Stimulated activated CD4-positive, alpha-beta T cell treated with anti-CD3 and anti-CD28 coated beads, TNF-alpha, amount 100 ng/mL, for 48 hours (primary cell): ENCODE results near the gene CMKLR1.

Source experiments
- DNase-seq, 3 donors: peaks; one replicate each; pipeline ENCODE4 v3.0.0-alpha.2; 2020; ENCODE audit warnings: low read depth in 3 of 3

The CMKLR1 gene

GRCh38 chr12:108298761-108299275, 40.3 kb downstream of the CMKLR1 start:
- no peak for DNase-seq

GRCh38 chr12:108297895-108298760, 41.0 kb downstream of the CMKLR1 start:
- no peak for DNase-seq

DNA sequence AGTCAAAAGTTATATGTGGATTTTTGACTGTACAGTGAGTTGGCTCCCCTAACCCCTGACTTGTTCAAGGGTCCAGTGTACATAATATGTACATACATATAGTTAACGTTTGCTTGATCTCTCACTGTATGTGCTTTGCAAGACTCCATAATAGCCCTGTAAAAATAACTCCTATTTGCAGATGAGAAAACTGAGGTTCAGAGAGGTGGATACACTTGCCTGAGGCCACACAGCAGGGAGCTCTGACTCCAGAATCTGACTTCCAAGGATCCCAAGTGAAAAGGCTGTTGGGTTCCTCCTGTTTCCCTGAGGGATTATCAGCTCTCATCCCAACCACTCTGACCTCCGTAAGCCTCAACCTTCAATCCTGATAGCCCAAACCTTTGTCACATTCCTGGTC, 41.7 kb downstream of the CMKLR1 start:
- DNase-seq: no peak

DNA sequence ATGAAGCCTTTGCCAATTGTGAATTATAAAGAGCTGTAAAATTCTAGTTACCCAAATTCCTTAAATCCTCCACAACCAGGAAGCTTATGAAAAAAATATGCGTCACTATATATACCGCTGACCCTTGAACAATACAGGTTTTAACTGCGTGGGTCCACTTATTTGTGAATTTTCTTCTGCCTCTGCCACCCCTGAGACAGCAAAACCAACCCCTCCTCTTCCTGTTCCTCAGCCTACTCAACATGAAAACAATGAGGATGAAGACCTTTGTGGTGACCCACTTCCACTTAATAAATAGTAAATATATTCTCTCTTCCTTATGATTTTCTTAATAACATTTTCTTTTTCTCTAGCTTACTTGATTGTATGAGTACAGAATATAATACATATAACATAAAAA, 42.2 kb downstream of the CMKLR1 start:
- DNase-seq: no peak

GRCh38 chr12:108295641-108296040, 43.5 kb downstream of the CMKLR1 start:
- no peak for DNase-seq

DNA sequence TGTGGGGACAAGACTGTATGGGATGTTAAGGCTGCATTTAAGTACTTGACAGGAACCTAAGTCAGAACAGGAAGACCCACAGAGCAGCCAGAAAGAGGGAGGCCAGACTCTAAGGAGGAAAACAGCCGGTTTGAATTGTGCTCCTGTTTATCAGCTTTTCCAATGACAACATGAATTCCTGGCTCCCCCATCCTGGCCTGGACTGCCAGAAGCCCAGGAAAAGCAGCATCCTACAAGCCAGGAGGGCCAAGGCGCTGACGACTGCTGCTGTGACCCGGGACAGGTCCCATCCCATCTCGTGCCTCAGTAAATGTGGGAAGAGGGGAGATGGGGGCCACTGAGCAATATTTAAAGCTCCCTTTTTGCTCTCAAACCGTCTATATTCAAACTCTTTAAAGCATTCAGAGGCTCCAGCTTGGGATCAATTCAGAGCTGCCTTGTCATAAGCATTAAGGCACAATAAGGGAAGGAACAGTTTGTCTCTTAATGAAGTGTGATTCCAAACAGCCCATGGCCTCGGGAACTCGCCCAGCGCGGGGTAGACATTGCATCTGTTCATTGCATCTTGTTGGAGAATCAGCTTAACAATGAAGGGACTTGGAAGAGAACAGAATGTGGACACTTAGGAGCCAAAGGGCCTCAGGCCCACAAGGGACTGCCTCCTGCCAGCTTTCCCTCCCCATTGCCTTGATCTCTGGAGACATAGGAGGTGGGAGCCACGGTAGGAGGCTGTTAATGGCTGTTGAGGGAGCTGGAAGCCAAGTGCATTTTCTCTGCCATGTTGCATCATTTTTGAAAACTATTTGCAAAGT, 49.6 kb downstream of the CMKLR1 start:
- DNase-seq: no peak

DNA sequence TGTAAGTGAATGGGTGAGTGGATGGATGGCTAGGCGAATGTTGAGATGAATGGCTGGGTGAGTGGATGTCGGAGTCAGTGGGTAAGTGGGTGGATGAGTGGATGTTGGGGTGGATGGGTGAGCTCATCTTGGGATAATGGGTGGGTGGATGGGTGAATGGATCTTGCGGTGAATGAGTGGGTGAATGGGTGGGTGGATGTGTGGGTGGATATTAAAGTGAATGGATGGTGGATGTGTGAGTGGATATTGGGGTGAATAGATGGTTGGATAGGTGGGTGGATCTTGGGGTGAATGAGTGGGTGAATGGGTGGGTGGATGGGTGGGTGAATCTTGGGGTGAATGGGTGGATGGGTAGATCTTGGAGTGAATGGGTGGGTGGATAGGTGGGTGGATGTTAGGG, 51.9 kb downstream of the CMKLR1 start:
- no peak for DNase-seq

DNA sequence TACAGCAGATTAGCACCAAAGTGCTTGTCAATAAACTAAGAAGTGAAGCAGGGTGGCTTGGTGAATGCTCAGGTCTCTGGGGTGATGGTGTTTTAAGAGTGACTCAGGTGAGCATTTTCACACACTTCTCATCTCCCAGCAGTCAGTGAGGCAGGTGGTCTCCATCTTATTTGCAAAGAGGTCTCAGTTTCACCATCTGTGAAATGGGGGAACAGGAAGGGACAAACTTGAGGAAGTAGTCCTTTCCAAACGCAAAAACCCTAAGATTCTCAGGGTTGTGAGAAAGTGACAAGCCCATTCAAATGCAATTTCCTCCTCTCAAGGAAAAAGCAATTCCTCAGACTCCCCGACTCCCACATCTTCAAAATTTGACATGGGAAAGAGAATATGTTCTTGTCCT, 54.1 kb downstream of the CMKLR1 start:
- no peak for DNase-seq

DNA sequence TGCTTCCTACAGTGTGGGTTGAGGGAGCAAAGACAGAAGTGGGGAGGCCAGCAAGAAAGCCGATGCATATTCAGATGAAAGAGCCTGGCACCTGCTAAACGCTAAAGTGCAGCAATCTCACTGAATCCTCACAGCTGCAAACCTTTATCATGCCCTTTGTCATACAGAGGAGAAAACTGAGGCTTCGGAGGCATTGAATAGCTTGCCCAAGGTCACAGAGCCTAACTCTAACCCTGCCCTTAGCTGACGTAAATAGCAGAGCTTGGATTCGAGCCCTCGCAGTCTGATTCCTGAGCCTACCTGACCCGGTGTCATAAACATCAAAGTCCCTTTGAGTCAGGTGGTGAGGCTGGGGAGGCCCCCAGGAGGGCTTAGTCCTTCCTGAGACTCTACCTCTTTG, 54.9 kb downstream of the CMKLR1 start:
- no peak for DNase-seq

DNA sequence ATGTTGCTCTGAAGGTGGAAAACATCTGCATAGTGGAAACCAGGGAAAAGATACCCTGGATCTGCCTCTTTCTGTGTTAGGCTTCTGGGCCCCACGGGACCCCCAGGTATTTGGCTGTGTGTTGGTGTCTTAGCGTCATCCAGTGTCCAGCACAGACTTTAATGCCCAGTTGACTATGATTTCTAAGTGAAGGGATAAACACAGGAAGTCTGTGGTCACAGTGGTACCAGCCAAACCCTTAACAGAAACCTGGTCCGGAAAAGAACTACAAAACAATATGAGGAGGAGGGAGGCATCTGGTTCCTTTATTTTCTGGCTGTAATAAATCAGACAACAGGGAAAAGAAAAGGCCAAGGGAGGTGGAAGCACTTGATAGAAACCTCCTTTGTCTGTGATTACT, 56.4 kb downstream of the CMKLR1 start:
- DNase-seq: no peak

DNA sequence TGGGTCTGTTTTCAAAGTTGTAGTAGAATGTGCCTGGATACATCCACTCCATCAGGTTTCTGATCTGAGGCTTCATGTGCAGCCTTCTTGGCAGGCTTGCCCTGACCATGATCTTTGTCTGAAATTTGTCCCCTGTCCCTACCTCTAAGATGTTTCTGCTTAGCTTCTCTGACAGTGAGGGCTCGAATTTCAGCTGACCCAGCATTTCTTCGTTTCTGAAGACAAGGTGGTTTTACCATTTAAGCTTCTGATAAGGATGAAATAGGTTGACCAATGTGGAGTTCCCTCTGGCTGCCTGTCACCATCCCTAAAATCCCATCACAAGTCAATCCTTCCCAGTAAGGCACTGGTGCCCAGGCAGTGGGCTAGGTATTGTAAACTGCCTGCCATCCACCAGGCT, 57.0 kb downstream of the CMKLR1 start:
- DNase-seq: no peak

- DNase-seq: no peak
Observed at GRCh38 chr12:108277613-108278012, 61.5 kb downstream of the CMKLR1 start.

GRCh38 chr12:108273217-108273616, 65.9 kb downstream of the CMKLR1 start:
- no peak for DNase-seq

GRCh38 chr12:108271951-108272872, 66.9 kb downstream of the CMKLR1 start:
- DNase-seq: no peak

GRCh38 chr12:108270849-108271143, 68.3 kb downstream of the CMKLR1 start:
- no peak for DNase-seq

DNA sequence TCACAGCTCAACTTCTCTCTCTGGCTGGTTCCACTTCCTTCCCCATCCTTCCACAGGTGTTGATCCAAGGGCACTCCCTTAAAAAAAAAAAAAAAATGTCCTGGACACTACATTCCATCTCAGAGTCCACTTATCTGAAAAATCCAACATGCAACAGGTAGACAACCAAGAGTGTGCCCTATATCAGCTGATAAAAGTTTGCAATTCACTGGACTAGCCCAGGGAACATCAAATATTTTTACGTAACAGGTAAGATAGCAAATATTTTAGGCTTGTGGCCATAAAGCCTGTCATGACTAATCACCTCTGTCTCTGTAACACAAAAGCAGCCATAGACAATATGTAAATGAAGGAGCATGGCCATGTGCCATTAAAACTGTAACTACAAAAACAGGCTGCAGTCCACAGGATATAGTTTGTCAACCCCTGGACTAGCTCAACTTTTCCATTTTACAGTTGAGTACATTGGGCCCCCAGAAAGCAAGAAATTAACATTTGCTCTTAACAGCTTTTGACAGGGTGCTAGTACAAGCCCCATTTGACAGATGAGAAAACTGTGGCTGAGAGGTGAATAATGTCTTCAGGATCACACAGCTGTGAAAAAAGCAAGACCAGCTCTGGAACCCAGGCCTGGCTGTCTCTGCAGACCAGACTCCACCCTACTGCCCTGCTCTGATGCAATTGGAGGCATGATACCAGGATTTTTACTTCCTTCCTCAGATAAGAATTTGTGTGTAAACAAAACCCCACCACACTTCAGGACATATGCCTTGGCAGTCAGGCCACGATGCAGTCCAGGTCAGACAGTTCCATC, 68.9 kb downstream of the CMKLR1 start:
- DNase-seq: no peak

GRCh38 chr12:108269224-108269623, 69.9 kb downstream of the CMKLR1 start:
- DNase-seq: no peak

- no peak for DNase-seq
Observed at GRCh38 chr12:108268397-108268796, 70.7 kb downstream of the CMKLR1 start.

DNA sequence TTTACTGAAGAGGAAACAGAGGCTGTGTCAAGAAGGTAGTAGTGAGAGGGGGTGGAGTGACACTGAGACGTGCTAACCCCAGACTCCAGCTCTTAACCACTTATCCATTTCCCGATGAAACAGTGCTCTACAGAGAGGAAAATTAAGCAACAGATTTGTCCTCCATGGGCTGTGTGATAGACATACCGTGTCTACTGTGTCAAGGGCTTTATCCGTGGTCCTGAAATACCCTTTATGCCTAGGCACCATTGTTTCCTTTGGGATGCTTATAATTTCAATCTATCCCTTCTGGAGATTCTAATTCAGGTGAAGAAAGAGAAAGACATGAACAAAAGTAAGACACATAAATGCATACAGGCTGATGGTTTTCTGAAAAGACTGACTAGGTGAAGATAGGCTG, 71.7 kb downstream of the CMKLR1 start:
- no peak for DNase-seq

GRCh38 chr12:108266131-108266530, 73.0 kb downstream of the CMKLR1 start:
- DNase-seq: no peak

GRCh38 chr12:108265505-108265904, 73.6 kb downstream of the CMKLR1 start:
- no peak for DNase-seq
